Heart right ventricle (tissue), 16 donors: Measurements from ENCODE around the gene TNFRSF21. TPM values are rescaled to one million over a fixed set of nuclear protein-coding genes. Genes with fewer than 3 reads are reported as not detected.
A peak's percentile ranks its signal among the peaks of the same experiment; 100 is the strongest.

ENCODE experiments used
- ATAC-seq, 8 donors: fragments of 200-7000 bp; cut with Tn5 transposase; one replicate each; pipeline ENCODE4 v1.9.1; 2020; ENCODE audit warnings: mild to moderate bottlenecking in 8 of 8, moderate library complexity in 8 of 8, moderate number of reproducible peaks in 1 of 8
- DNase-seq, 2 donors: peaks; one replicate each; pipeline ENCODE4 v3.0.0-alpha.2; 2020
- H3K27ac ChIP-seq, 10 donors: fragments of 200-600 bp; sonication (generic) in 2 of 10; one replicate each; pipeline versions ENCODE4 v1.5.0 to v1.8.0; 2020 to 2022; ENCODE audit warnings: mild to moderate bottlenecking in 3 of 10
- H3K27me3 ChIP-seq, 7 donors: fragments of 200-600 bp; one replicate each; pipeline ENCODE4 v1.8.0; 2021 to 2022; ENCODE audit warnings: mild to moderate bottlenecking in 2 of 7
- H3K36me3 ChIP-seq, 9 donors: fragments of 200-600 bp; sonication (generic) in 1 of 9; one replicate each; pipeline versions ENCODE4 v1.5.0 to v1.8.0; 2020 to 2022; ENCODE audit warnings: mild to moderate bottlenecking in 2 of 9
- H3K4me1 ChIP-seq, 9 donors: fragments of 200-600 bp; sonication (generic) in 1 of 9; one replicate each; pipeline versions ENCODE4 v1.5.0 to v1.8.0; 2020 to 2022; ENCODE audit warnings: mild to moderate bottlenecking in 4 of 9
- H3K4me3 ChIP-seq, 10 donors: fragments of 200-600 bp; sonication (generic) in 2 of 10; one replicate each; pipeline versions ENCODE4 v1.5.0 to v1.8.0; 2020 to 2022; ENCODE audit warnings: mild to moderate bottlenecking in 7 of 10, moderate library complexity in 2 of 10
- H3K9me3 ChIP-seq, 11 donors: fragments of 200-600 bp in 10 of 11; sonication (generic) in 2 of 11; one replicate each; pipeline versions ENCODE4 v1.5.0 to v1.8.0; 2013 to 2022; ENCODE audit warnings: mild to moderate bottlenecking in 2 of 11, control low read depth in 1 of 11, moderate library complexity in 1 of 11
- CTCF ChIP-seq, 9 donors: fragments of 200-600 bp; sonication (generic) in 2 of 9; IDR thresholded peaks; one replicate each; pipeline versions ENCODE4 v1.5.0 to v1.8.0; 2021 to 2022; ENCODE audit warnings: antibody characterized with exemption in 9 of 9, mild to moderate bottlenecking in 5 of 9, moderate library complexity in 1 of 9
- WGBS, 2 donors: extraction: QIAGEN DNeasy Blood & Tissue Kit; methylation state at CpG; one replicate each; pipeline ENCODE4 v1.1.7; 2013; ENCODE audit warnings: inconsistent platforms in 1 of 2; 5-methylcytosine and 5-hydroxymethylcytosine counted together
- intact Hi-C, 10 donors: fragments of 100-400 bp; cut with DNase I; formaldehyde crosslinking; loops; one replicate each; pipeline versions ENCODE4 v1.11.1 to v1.14.2; 2022
- long read RNA-seq, 3 donors: library from polyadenylated mRNA; unstranded; transcript quantifications; one replicate each; pipeline ENCODE4 v2.0.0, GENCODE V29; 2020 to 2021
- polyA plus RNA-seq, 2 donors: library from polyadenylated mRNA; stranded (reverse); fragments of 200-250 nt; gene quantifications; one replicate each; pipeline ENCODE4 v1.2.3, GENCODE V29; 2013
- total RNA-seq, 10 donors: library from RNA; stranded (reverse); fragmentation: NEBNext Ultra II Directional in 3 of 10; extraction: Animal tissue kit (Norgen Biotek cat#: 25700) in 3 of 10; gene quantifications; one replicate each; pipeline versions ENCODE4 v1.2.1 to v1.2.4, GENCODE V29; 2021 to 2023
- donor health status: Arrhythmogenic right ventricular cardiomyopathy.
- donor health status: ischemic (EF 13 %, LVEDD 7.1; RV severe dilation, severe dysfunction).
- donor health status: healthy with polysubstance abuse.
- donor health status: DM: no; HTN: yes; CAD: no.
- donor health status: DM: no; HTN: no; CAD: no.
- donor health status: ischemic (EF 25% LVEDD 6.9; RV normal size, moderate dysfunction).
- donor health status: ischemic (EF 25% LVEDD 5.7; RV mildly dilated, moderate dysfunction).
- donor health status: healthy.
- donor health status: DM: yes; HTN: yes; CAD: no.
- donor health status: Ischemic cardiomyopathy.
- donor health status: ischemic (EF 35%, LVEDD 5.7; RV mildly dilated, moderate dysfunction).
- donor health status: nonischemic (EF 11% LVEDD 7.7; RV severe dilation, severe dysfunction).
- donor health status: DM: yes; HTN: yes; CAD: no.
- donor health status: PGD.
- donor health status: ischemic (EF 29% LVEDD 5.4; RV normal size, mild dysfunction).
- donor health status: nonischemic (EF 23%, LVEDD 6.1; RV moderate dilation, normal function).

The TNFRSF21 gene
- 10 to 100 TPM in 1 of 10 donors, 1 to 10 TPM in 9; 3.8 to 12.8 (median 6.0) TPM for total RNA-seq
- polyA plus RNA-seq = 1 to 10 TPM; 5.3 to 6.4 TPM
- long read RNA-seq, donor 1, transcript TNFRSF21-201 (6 exons, 3,595 nt) = major isoform, 12 of 22 reads
- long read RNA-seq, donor 1, partial matches to known transcripts = 9 of 22 reads
- long read RNA-seq, donor 1, other reads (novel, unspliced or antisense) = 1 of 22 reads
- long read RNA-seq, donor 2, transcript TNFRSF21-201 (6 exons, 3,595 nt) = major isoform, 11 of 15 reads
- long read RNA-seq, donor 2, partial matches to known transcripts = 4 of 15 reads
- long read RNA-seq, donor 2, other reads (novel, unspliced or antisense) = 0 of 15 reads
- long read RNA-seq, donor 3, transcript TNFRSF21-201 (6 exons, 3,595 nt) = major isoform, 10 of 16 reads
- long read RNA-seq, donor 3, partial matches to known transcripts = 6 of 16 reads
- long read RNA-seq, donor 3, other reads (novel, unspliced or antisense) = 0 of 16 reads

GRCh38 chr6:47309291-47310130 lies at the start of gene TNFRSF21:
Gene TNFRSF21, minus strand, starts transcription at chr6:47309905. Its CDS starts 394 bp downstream, at chr6:47309511.
- H3K4me3 ChIP-seq = peak within 1 kb of the TSS; percentile 56 to 83 (median 78)
- peak; percentile 83 to 99 (median 95) for TF ChIP-seq CTCF (IDR thresholded peaks at IDR 0.05)
- H3K27ac ChIP-seq = peak within 1 kb of the TSS; percentile 22 to 81 (median 73)
- WGBS, 2 donors = 0 to 1% methylated on average over 78 to 86 of the region's 86 CpGs
- ATAC-seq (peak; percentile 98 to 100 (median 99)), DNase-seq (peak; percentile 90 to 92)
- peaks cover 0 to 25% (median 10%) of the 10 kb centered on the region in 9 donors for H3K4me1 ChIP-seq
- intact Hi-C loops = loop anchor here (1.0 to 10.0 kb wide), 12 partner anchors 55 to 887 kb away; no protein-coding TSS in a partner anchor
- H3K36me3 ChIP-seq = no peaks in the 10 kb centered on the region
- H3K27me3 ChIP-seq = peaks cover 0 to 61% (median 40%) of the 10 kb centered on the region in 7 donors
- no peaks in the 10 kb centered on the region for H3K9me3 ChIP-seq

- Histone ChIP-seq H3K36me3 (no peaks in the 10 kb centered on the region), H3K27me3 (peaks cover 0 to 10% (median 0%) of the 10 kb centered on the region in 7 donors), H3K27ac (no peak overlapping the region), H3K4me1 (peaks cover 0 to 8% (median 0%) of the 10 kb centered on the region in 9 donors), H3K4me3 (no peak overlapping the region), H3K9me3 (no peaks in the 10 kb centered on the region)
- no peak for DNase-seq
- intact Hi-C loops = no loop called here
- 71 to 73% methylated on average over 6 of the region's 6 CpGs for WGBS, 2 donors
- no peak for ATAC-seq
- no peak for TF ChIP-seq CTCF (IDR thresholded peaks at IDR 0.05)
These were observed 48.9 kb upstream of the TNFRSF21 start for GRCh38 chr6:47358440-47359225.

GRCh38 chr6:47357827-47358226 lies 48.1 kb upstream of the TNFRSF21 start:
- DNase-seq (no peak), ATAC-seq (no peak)
- no peak overlapping the region for H3K27ac ChIP-seq
- 76 to 79% methylated on average over 2 of the region's 2 CpGs for WGBS, 2 donors
- H3K36me3 ChIP-seq = no peaks in the 10 kb centered on the region
- intact Hi-C loops = no loop called here
- no peak for TF ChIP-seq CTCF (IDR thresholded peaks at IDR 0.05)
- H3K4me3 ChIP-seq = no peak overlapping the region
- H3K4me1 ChIP-seq = peaks cover 0 to 16% (median 0%) of the 10 kb centered on the region in 9 donors
- peaks cover 0 to 10% (median 0%) of the 10 kb centered on the region in 7 donors for H3K27me3 ChIP-seq
- no peaks in the 10 kb centered on the region for H3K9me3 ChIP-seq
